ENCODE results near the gene RPL37. TPM values are rescaled to one million over a fixed set of nuclear protein-coding genes. Genes with fewer than 3 reads are reported as not detected.

RPL37 gene
- total and polyA plus RNA-seq, 5 donors, result 583 to 849 (median 669) TPM

DNA sequence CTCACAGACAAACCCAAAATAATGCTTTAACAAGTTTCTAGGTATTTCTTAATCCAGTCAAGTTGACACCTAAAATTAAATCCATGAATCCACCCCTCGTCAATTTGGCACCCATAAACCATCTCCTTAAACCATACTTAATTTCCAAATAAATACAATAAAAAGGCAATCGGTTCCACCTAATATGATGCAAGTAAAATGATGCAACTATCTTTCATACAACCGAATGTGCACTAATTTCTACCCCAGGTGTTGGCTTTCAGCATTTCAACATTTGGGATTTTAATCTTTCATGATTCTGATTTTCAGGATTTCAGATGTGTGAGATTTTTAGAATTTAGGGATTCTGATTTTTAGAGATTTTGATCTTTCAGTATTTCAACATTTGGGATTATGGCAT, 54.2 kb downstream of the RPL37 start:
- intact Hi-C loops (cut with DNase I), result no loop called here
- Histone ChIP-seq H3K27me3 (ENCODE audit: control insufficient read depth, insufficient read depth) (no peaks in the 10 kb centered on the region), H3K4me3 (ENCODE audit: low read length) (no peak overlapping the region), H3K4me1 (ENCODE audit: control insufficient read depth, insufficient read depth, low read length) (peaks cover 2% of the 10 kb centered on the region), H3K9me3 (ENCODE audit: control insufficient read depth, low read length) (peaks cover 4% of the 10 kb centered on the region), H3K27ac (ENCODE audit: low read length) (no peak overlapping the region)
- ATAC-seq (no peak), DNase-seq (no peak)
- WGBS, result 89% methylated on average over 3 of the region's 3 CpGs

DNA sequence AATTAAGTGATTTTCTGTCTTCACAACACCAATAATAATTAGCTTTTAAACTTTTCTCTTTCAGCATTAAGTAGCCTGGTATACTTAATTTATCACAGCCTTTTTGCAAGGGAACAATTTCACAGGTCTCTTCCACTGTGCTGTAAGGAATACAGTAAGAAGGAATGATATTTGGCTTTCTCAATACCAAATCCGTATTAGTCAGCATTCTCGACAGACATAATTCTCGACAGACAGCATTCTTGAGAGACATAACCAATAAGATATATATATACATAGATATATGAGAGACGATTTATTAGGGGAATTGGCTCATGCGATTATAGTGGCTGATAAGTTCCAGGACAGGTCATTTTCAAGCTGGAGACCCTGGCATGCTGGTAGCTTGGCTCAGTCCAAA, 54.8 kb downstream of the RPL37 start:
- Histone ChIP-seq H3K4me1 (ENCODE audit: control insufficient read depth, insufficient read depth, low read length) (peaks cover 2% of the 10 kb centered on the region), H3K27ac (ENCODE audit: low read length) (no peak overlapping the region), H3K4me3 (ENCODE audit: low read length) (no peak overlapping the region), H3K9me3 (ENCODE audit: control insufficient read depth, low read length) (peaks cover 4% of the 10 kb centered on the region), H3K27me3 (ENCODE audit: control insufficient read depth, insufficient read depth) (no peaks in the 10 kb centered on the region)
- DNase-seq (no peak), ATAC-seq (no peak)
- intact Hi-C loops (cut with DNase I), result no loop called here
- WGBS, result 81% methylated on average over 5 of the region's 5 CpGs

DNA sequence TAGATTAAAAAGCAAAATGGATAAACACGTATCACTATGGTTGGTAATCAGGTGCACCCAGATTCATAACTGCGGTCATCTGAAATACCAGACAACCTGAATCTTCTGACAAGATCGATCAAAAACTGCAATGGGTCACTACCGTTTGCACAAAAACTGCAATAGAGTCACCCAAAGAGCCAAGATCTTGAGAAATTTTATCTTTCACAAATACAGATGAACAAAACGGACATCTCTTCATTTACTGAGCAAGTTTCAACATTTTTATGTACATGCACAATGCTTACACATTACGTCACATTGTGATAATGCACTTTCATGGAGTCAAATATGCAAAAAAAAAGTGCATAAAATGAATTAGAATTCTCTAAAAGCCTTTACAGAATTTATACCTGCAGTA, 55.5 kb downstream of the RPL37 start:
- no peak overlapping the region for H3K27ac ChIP-seq (ENCODE audit: low read length)
- 92% methylated on average over 6 of the region's 6 CpGs for WGBS

DNA sequence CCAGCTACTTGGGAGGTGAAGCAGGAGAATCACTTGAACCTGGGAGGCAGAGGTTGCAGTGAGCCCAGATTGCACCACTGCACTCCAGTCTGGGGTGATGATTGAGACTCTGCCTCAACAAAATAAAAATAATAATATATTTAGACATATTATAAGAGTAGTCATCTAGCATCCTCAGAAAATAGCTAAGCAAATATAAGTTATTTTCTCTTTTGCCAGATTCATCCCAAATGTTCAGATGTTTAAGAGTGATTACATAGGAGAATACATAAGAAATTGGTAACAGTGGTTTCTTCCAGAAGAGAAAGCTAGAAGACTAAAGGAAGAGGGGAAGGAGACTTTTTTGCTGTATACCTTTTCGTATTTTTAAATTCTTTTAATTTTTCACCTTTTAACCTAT, 56.9 kb downstream of the RPL37 start:
- Histone ChIP-seq H3K4me3 (ENCODE audit: low read length) (no peak overlapping the region), H3K27me3 (ENCODE audit: control insufficient read depth, insufficient read depth) (no peaks in the 10 kb centered on the region), H3K27ac (ENCODE audit: low read length) (no peak overlapping the region), H3K4me1 (ENCODE audit: control insufficient read depth, insufficient read depth, low read length) (peaks cover 2% of the 10 kb centered on the region), H3K9me3 (ENCODE audit: control insufficient read depth, low read length) (peaks cover 4% of the 10 kb centered on the region)
- intact Hi-C loops (cut with DNase I), result no loop called here
- DNase-seq (no peak), ATAC-seq (no peak)
- 97% methylated on average over 1 of the region's 1 CpG for WGBS

More for the DNA sequence above, 55.5 kb downstream of the RPL37 start:
- H3K9me3 ChIP-seq (ENCODE audit: control insufficient read depth, low read length), result peaks cover 4% of the 10 kb centered on the region
- no peaks in the 10 kb centered on the region for H3K27me3 ChIP-seq (ENCODE audit: control insufficient read depth, insufficient read depth)
- no peak overlapping the region for H3K4me3 ChIP-seq (ENCODE audit: low read length)
- ATAC-seq (no peak), DNase-seq (no peak)
- intact Hi-C loops (cut with DNase I), result no loop called here
- peaks cover 2% of the 10 kb centered on the region for H3K4me1 ChIP-seq (ENCODE audit: control insufficient read depth, insufficient read depth, low read length)

DNA sequence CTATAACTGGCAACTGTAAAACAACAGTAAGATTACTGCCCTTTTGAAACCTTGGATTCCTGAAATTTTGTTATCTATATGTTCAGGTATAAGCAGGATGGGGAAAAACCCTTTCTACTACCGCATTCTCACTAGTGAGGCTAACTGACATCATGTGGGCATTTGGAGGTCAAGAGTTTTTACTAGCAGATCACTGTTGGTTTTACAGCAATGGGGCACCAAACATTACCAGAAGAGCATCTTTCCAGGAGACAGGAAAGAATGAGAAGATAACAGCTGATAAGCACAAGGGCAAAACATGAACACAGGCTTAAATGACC, 58.4 kb downstream of the RPL37 start:
- WGBS, result 87% methylated on average over 1 of the region's 1 CpG
- no peak for DNase-seq
- intact Hi-C loops (cut with DNase I), result no loop called here
- Histone ChIP-seq H3K27ac (ENCODE audit: low read length) (no peak overlapping the region), H3K4me1 (ENCODE audit: control insufficient read depth, insufficient read depth, low read length) (peaks cover 2% of the 10 kb centered on the region), H3K4me3 (ENCODE audit: low read length) (no peak overlapping the region), H3K27me3 (ENCODE audit: control insufficient read depth, insufficient read depth) (no peaks in the 10 kb centered on the region), H3K9me3 (ENCODE audit: control insufficient read depth, low read length) (peaks cover 2% of the 10 kb centered on the region)
- ATAC-seq, result no peak

DNA sequence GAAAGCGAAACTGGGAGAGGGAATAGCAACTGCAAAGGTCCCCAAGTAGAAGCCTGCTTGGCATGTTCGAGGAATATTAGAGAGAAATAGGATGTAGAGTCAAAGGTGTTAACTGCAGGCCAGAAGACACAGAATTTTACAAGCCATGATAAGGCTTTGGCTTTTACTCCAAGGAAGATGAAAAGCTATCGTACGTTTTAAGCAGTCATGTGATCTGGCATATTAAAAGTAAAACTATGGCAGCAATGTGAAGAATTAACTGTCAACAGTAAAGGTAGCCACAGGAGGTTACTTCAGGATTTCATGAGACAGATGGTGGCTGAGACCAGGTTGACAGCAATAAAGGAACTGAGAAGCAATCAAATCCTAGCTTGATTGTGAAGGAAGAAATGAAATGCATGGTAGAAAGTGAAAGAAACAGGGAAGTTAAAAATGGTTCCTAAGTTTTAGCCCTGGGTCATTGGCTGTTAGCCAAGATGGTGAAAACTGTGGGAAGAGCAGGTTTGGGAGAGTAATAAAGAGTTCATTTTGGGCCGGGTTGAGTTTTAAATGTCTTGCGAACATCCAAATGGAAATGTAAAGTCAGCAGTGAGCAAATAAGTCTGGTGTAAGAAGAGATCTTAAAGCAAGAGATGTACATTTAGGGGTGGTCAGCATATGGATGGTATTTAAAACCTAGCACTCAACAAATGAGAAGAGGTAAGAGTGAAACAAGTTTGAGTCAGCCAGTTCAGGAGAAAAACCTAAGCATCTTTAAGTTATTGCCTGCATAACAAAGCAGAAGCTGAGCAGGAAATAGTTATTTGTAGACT, 59.0 kb downstream of the RPL37 start:
- Histone ChIP-seq H3K27ac (ENCODE audit: low read length) (no peak overlapping the region), H3K27me3 (ENCODE audit: control insufficient read depth, insufficient read depth) (no peaks in the 10 kb centered on the region), H3K4me1 (ENCODE audit: control insufficient read depth, insufficient read depth, low read length) (peaks cover 2% of the 10 kb centered on the region), H3K9me3 (ENCODE audit: control insufficient read depth, low read length) (peaks cover 2% of the 10 kb centered on the region), H3K4me3 (ENCODE audit: low read length) (no peak overlapping the region)
- DNase-seq (no peak), ATAC-seq (no peak)
- WGBS, result 64% methylated on average over 6 of the region's 6 CpGs
- intact Hi-C loops (cut with DNase I), result no loop called here

Other genes starting within 250 kb of the RPL37 start
- gene PTGER4, start 155.3 kb downstream of the RPL37 start, total RNA-seq, result 1 to 10 TPM; 3.0 to 4.8 (median 4.1) TPM
- gene PTGER4, start 155.3 kb downstream of the RPL37 start, polyA plus RNA-seq, result 1.9 TPM
- 10 to 100 TPM; 14.9 to 17.5 (median 16.7) TPM for gene TTC33, start 79.3 kb downstream of the RPL37 start, total RNA-seq
- gene TTC33, start 79.3 kb downstream of the RPL37 start, polyA plus RNA-seq, result 7.2 TPM
- gene PRKAA1, start 36.8 kb downstream of the RPL37 start, total RNA-seq, result 10 to 100 TPM; 35.7 to 50.9 (median 43.7) TPM
- gene PRKAA1, start 36.8 kb downstream of the RPL37 start, polyA plus RNA-seq, result 16.9 TPM
- gene CARD6, start 6.1 kb upstream of the RPL37 start, total RNA-seq, result 1 to 10 TPM; 7.7 to 9.6 (median 8.5) TPM
- gene CARD6, start 6.1 kb upstream of the RPL37 start, polyA plus RNA-seq, result 3.8 TPM
- 1,000 to 10,000 TPM in 1 of 4 donors, 100 to 1,000 TPM in 3; 566 to 1,240 (median 707) TPM for gene C7, start 74.3 kb upstream of the RPL37 start, total RNA-seq
- gene C7, start 74.3 kb upstream of the RPL37 start, polyA plus RNA-seq, result 518 TPM
- not detected for gene MROH2B, start 236.1 kb upstream of the RPL37 start, total RNA-seq
- gene MROH2B, start 236.1 kb upstream of the RPL37 start, polyA plus RNA-seq, result not detected

Measured in right cardiac atrium (tissue), 5 donors.